GM23338 (cell line): ENCODE data around the gene F11R. TPM values are rescaled to one million over a fixed set of nuclear protein-coding genes. Genes with fewer than 3 reads are reported as not detected.

Source experiments
- ATAC-seq: fragments of 200-7000 bp; cut with Tn5 transposase; 3 replicates; pipeline ENCODE4 v1.9.1; 2020
- DNase-seq: peaks from one replicate; pipeline ENCODE4 v3.0.0-alpha.2; 2015; ENCODE audit warnings: low spot score
- H2AFZ ChIP-seq: fragments of 200-600 bp; sonication (generic); 2 replicates; pipeline ENCODE4 v1.8.0; 2016; ENCODE audit warnings: antibody characterized with exemption, mild to moderate bottlenecking, moderate library complexity
- H3F3A ChIP-seq: fragments of 200-600 bp; sonication (generic); replicated peaks from 2 replicates; pipeline ENCODE4 v1.8.0; 2017; ENCODE audit warnings: antibody characterized with exemption, mixed run types, low read depth
- H3K27ac ChIP-seq: fragments of 200-600 bp; sonication (generic); 2 replicates; pipeline ENCODE4 v1.6.1; 2016; ENCODE audit warnings: low read depth
- H3K27me3 ChIP-seq: fragments of 200-600 bp; sonication (generic); 2 replicates; pipeline ENCODE4 v1.8.0; 2016; ENCODE audit warnings: mild to moderate bottlenecking, mixed run types, moderate library complexity; ENCODE audit not compliant: insufficient read depth
- H3K36me3 ChIP-seq: fragments of 200-600 bp; sonication (generic); 2 replicates; pipeline ENCODE4 v1.8.0; 2016; ENCODE audit warnings: mild to moderate bottlenecking; ENCODE audit not compliant: insufficient read depth
- H3K4me1 ChIP-seq: fragments of 200-600 bp; sonication (generic); 2 replicates; pipeline ENCODE4 v1.8.0; 2016; ENCODE audit warnings: mild to moderate bottlenecking, moderate library complexity; ENCODE audit not compliant: insufficient read depth
- H3K4me2 ChIP-seq: fragments of 200-600 bp; sonication (generic); 2 replicates; pipeline ENCODE4 v1.7.1; 2017; ENCODE audit warnings: mixed run types
- H3K4me3 ChIP-seq: fragments of 200-600 bp; sonication (generic); 2 replicates; pipeline ENCODE4 v1.6.1; 2016; ENCODE audit warnings: mixed run types
- H3K79me2 ChIP-seq: fragments of 200-600 bp; sonication (generic); replicated peaks from 2 replicates; pipeline ENCODE4 v1.8.0; 2017; ENCODE audit warnings: mild to moderate bottlenecking; ENCODE audit not compliant: insufficient read depth
- H3K9me2 ChIP-seq: fragments of 200-600 bp; sonication (generic); 2 replicates; pipeline ENCODE4 v1.8.0; 2017; ENCODE audit not compliant: insufficient read depth
- H4K20me1 ChIP-seq: fragments of 200-600 bp; sonication (generic); replicated peaks from 2 replicates; pipeline ENCODE4 v1.8.0; 2017; ENCODE audit warnings: mild to moderate bottlenecking; ENCODE audit not compliant: insufficient read depth
- H3K27ac Mint-ChIP-seq: 2 replicates; pipeline ENCODE4 v1.8.0; 2020; ENCODE audit warnings: inconsistent platforms, mild to moderate bottlenecking, moderate library complexity, mixed read lengths
- H3K27me3 Mint-ChIP-seq: 3 replicates; pipeline ENCODE4 v1.8.0; 2022; ENCODE audit warnings: low read depth, mild to moderate bottlenecking, moderate library complexity, mixed read lengths, inconsistent platforms; ENCODE audit not compliant: insufficient read depth, poor library complexity
- H3K36me3 Mint-ChIP-seq: 3 replicates; pipeline ENCODE4 v1.8.0; 2021; ENCODE audit warnings: low read depth, mild to moderate bottlenecking, inconsistent platforms, moderate library complexity, mixed read lengths
- H3K4me1 Mint-ChIP-seq: 3 replicates; pipeline ENCODE4 v1.8.0; 2020; ENCODE audit warnings: mild to moderate bottlenecking, inconsistent platforms, mixed read lengths
- H3K4me3 Mint-ChIP-seq: 3 replicates; pipeline ENCODE4 v1.8.0; 2021; ENCODE audit warnings: moderate library complexity, mild to moderate bottlenecking, inconsistent platforms, mixed read lengths
- H3K9me3 Mint-ChIP-seq: 3 replicates; pipeline ENCODE4 v1.8.0; 2020; ENCODE audit warnings: moderate library complexity, mild to moderate bottlenecking, inconsistent platforms, mixed read lengths
- CREB1 ChIP-seq: fragments of 250-450 bp; sonication (Bioruptor Pico); IDR thresholded peaks from 2 replicates; pipeline ENCODE4 v1.5.0; 2020; ENCODE audit warnings: low read depth, mild to moderate bottlenecking, moderate library complexity
- CTCF ChIP-seq, 2 experiments: fragments of 200-600 bp in 1 of 2; sonication (generic) in 1 of 2; conservative IDR thresholded peaks; 2 replicates each; pipeline versions ENCODE4 v1.5.1 to v1.6.1; 2016 to 2017; ENCODE audit warnings: antibody characterized with exemption in 2 of 2, low read depth in 2 of 2, mild to moderate bottlenecking in 2 of 2, moderate library complexity in 1 of 2
- ETS1 ChIP-seq: IDR thresholded peaks from 2 replicates; pipeline ENCODE4 v1.6.1; 2016; ENCODE audit warnings: antibody characterized with exemption
- EZH2 ChIP-seq: fragments of 200-600 bp; sonication (generic); IDR thresholded peaks from one replicate; pipeline ENCODE4 v1.8.0; 2017; ENCODE audit warnings: antibody characterized with exemption, mild to moderate bottlenecking, low read depth; ENCODE audit not compliant: unreplicated experiment
- EZH2phosphoT487 ChIP-seq: fragments of 200-600 bp; sonication (generic); IDR thresholded peaks from one replicate; pipeline ENCODE4 v1.8.1; 2018; ENCODE audit warnings: antibody characterized with exemption; ENCODE audit not compliant: unreplicated experiment
- JUNB ChIP-seq: IDR thresholded peaks from one replicate; pipeline ENCODE4 v1.6.1; 2016; ENCODE audit warnings: antibody characterized with exemption; ENCODE audit not compliant: unreplicated experiment
- NANOG ChIP-seq: IDR thresholded peaks from 2 replicates; pipeline ENCODE4 v1.6.1; 2016; ENCODE audit warnings: antibody characterized with exemption, borderline replicate concordance
- POLR2AphosphoS5 ChIP-seq: IDR thresholded peaks from 2 replicates; pipeline ENCODE4 v1.6.1; 2016; ENCODE audit warnings: antibody characterized with exemption, low read depth
- REST ChIP-seq: IDR thresholded peaks from one replicate; pipeline ENCODE4 v1.6.1; 2018; ENCODE audit warnings: antibody characterized with exemption; ENCODE audit not compliant: unreplicated experiment
- STAT1 ChIP-seq: IDR thresholded peaks from one replicate; pipeline ENCODE4 v1.6.1; 2016; ENCODE audit warnings: antibody characterized with exemption; ENCODE audit not compliant: unreplicated experiment
- ZNF114 ChIP-seq: fragments of 250-450 bp; sonication (Bioruptor Pico); IDR thresholded peaks from 2 replicates; pipeline ENCODE4 v1.5.0; 2020; ENCODE audit warnings: mild to moderate bottlenecking, moderate library complexity
- ZNF331 ChIP-seq: fragments of 250-450 bp; sonication (Bioruptor Pico); IDR thresholded peaks from 2 replicates; pipeline ENCODE4 v1.5.0; 2020; ENCODE audit warnings: low read depth, mild to moderate bottlenecking, moderate library complexity
- ZNF462 ChIP-seq: fragments of 250-450 bp; sonication (Bioruptor Pico); IDR thresholded peaks from 2 replicates; pipeline ENCODE4 v1.5.0; 2020; ENCODE audit warnings: mild to moderate bottlenecking, moderate library complexity
- polyA plus RNA-seq: library from polyadenylated mRNA; unstranded; fragments of >200 nt; fragmentation: Nextera tagmentation; extraction: Ambion mirVana; gene quantifications from 2 replicates; pipeline ENCODE4 v1.2.1, GENCODE V29; 2016
- total RNA-seq: library from RNA; depleted of rRNA; stranded (reverse); fragments of >200 nt; shearing (Covaris generic); gene quantifications from 2 replicates; pipeline ENCODE4 v1.2.3, GENCODE V29; 2014

Gene F11R
- total and polyA plus RNA-seq, 2 experiments from 2014 or later, result 51.0 to 169 TPM

GRCh38 chr1:161009602-161010211 lies 11.2 kb downstream of the F11R start:
- Mint-ChIP-seq H3K27me3 (no peaks in the 10 kb centered on the region), H3K36me3 (peaks cover 30% of the 10 kb centered on the region), H3K9me3 (no peaks in the 10 kb centered on the region), H3K4me3 (no peak overlapping the region), H3K4me1 (peaks cover 40% of the 10 kb centered on the region), H3K27ac (no peak overlapping the region)
- Histone ChIP-seq H3K79me2 (peaks cover 99% of the 10 kb centered on the region), H3K36me3 (no peaks in the 10 kb centered on the region; the same call in none of the 2 replicates), H4K20me1 (peaks cover 77% of the 10 kb centered on the region), H3K9me2 (no peaks in the 10 kb centered on the region), H3K27me3 (no peaks in the 10 kb centered on the region), H3F3A (peaks cover 11% of the 10 kb centered on the region), H3K27ac (no peak overlapping the region), H2AFZ (no peak overlapping the region), H3K4me2 (no peak overlapping the region), H3K4me3 (no peak overlapping the region), H3K4me1 (peaks cover 34% of the 10 kb centered on the region)
- DNase-seq, result no peak
- ATAC-seq, result no peak
- TF ChIP-seq ZNF331 (CRISPR knock-in tag) (no peak), STAT1 (no peak), NANOG (no peak), REST (no peak), CREB1 (no peak), EZH2phosphoT487 (no peak), JUNB (no peak), EZH2 (no peak), CTCF (conservative IDR thresholded peaks at IDR 0.05; ENCODE audit: low read depth in 2 of 2) (no peak), ETS1 (no peak), ZNF462 (CRISPR knock-in tag) (no peak), POLR2AphosphoS5 (no peak), ZNF114 (no peak)
